KMS-11 (cell line): ENCODE measurements around the gene SIGLEC9.

Experiments
- H2AFZ ChIP-seq: fragments of 200-600 bp; sonication (generic); 2 replicates; pipeline ENCODE4 v1.6.1; 2016; ENCODE audit warnings: antibody characterized with exemption, mixed run types, low read depth
- H3K27ac ChIP-seq: fragments of 200-600 bp; sonication (generic); 2 replicates; pipeline ENCODE4 v1.6.1; 2016; ENCODE audit warnings: mild to moderate bottlenecking, mixed run types
- H3K27me3 ChIP-seq: fragments of 200-600 bp; sonication (generic); 2 replicates; pipeline ENCODE4 v1.6.1; 2017; ENCODE audit warnings: mild to moderate bottlenecking, low read depth, mixed run types, moderate library complexity; ENCODE audit not compliant: insufficient read depth
- H3K36me3 ChIP-seq: fragments of 200-600 bp; sonication (generic); 2 replicates; pipeline ENCODE4 v1.6.1; 2017; ENCODE audit warnings: mild to moderate bottlenecking, mixed run types; ENCODE audit not compliant: insufficient read depth
- H3K4me1 ChIP-seq: fragments of 200-600 bp; sonication (generic); 2 replicates; pipeline ENCODE4 v1.6.1; 2016; ENCODE audit warnings: mild to moderate bottlenecking, low read depth, mixed run types; ENCODE audit not compliant: poor library complexity, severe bottlenecking
- H3K4me2 ChIP-seq: fragments of 200-600 bp; sonication (generic); 2 replicates; pipeline ENCODE4 v1.7.0; 2016; ENCODE audit warnings: mild to moderate bottlenecking, mixed run types
- H3K4me3 ChIP-seq: fragments of 200-600 bp; sonication (generic); IDR thresholded peaks from 2 replicates; pipeline ENCODE4 v1.6.1; 2017; ENCODE audit warnings: low read depth, low read length, mixed read lengths; ENCODE audit not compliant: insufficient read depth
- H3K79me2 ChIP-seq: fragments of 200-600 bp; sonication (generic); 2 replicates; pipeline ENCODE4 v1.6.1; 2016; ENCODE audit warnings: low read depth, mixed run types; ENCODE audit not compliant: insufficient read depth
- H3K9ac ChIP-seq: fragments of 200-600 bp; sonication (generic); 2 replicates; pipeline ENCODE4 v1.6.1; 2016; ENCODE audit warnings: mild to moderate bottlenecking, mixed run types
- H4K20me1 ChIP-seq: fragments of 200-600 bp; sonication (generic); 2 replicates; pipeline ENCODE4 v1.6.1; 2016; ENCODE audit warnings: mild to moderate bottlenecking, mixed run types; ENCODE audit not compliant: insufficient read depth
- CTCF ChIP-seq: fragments of 200-600 bp; sonication (generic); conservative IDR thresholded peaks from 2 replicates; pipeline ENCODE4 v1.6.1; 2017; ENCODE audit warnings: low read depth, mild to moderate bottlenecking, antibody characterized with exemption, low read length, moderate library complexity, mixed read lengths

The SIGLEC9 gene

GRCh38 chr19:51123381-51123800 lies 1.3 kb upstream of the SIGLEC9 start:
- H3K27me3 ChIP-seq: peaks cover 25% of the 10 kb centered on the region
- no peak for TF ChIP-seq CTCF
- H3K9ac ChIP-seq: no peak overlapping the region
- H3K4me1 ChIP-seq: no peaks in the 10 kb centered on the region
- H3K4me3 ChIP-seq: no peak overlapping the region
- no peaks in the 10 kb centered on the region for H3K79me2 ChIP-seq
- H2AFZ ChIP-seq: no peak overlapping the region
- no peak overlapping the region for H3K4me2 ChIP-seq
- no peaks in the 10 kb centered on the region for H4K20me1 ChIP-seq
- no peaks in the 10 kb centered on the region for H3K36me3 ChIP-seq
- H3K27ac ChIP-seq: no peak overlapping the region

- no peaks in the 10 kb centered on the region for H3K79me2 ChIP-seq
- TF ChIP-seq CTCF: no peak
- no peak overlapping the region for H3K4me2 ChIP-seq
- no peak overlapping the region for H3K4me3 ChIP-seq
- H3K27ac ChIP-seq: no peak overlapping the region
- no peaks in the 10 kb centered on the region for H3K36me3 ChIP-seq
- H3K27me3 ChIP-seq: peaks cover 23% of the 10 kb centered on the region
- H2AFZ ChIP-seq: no peak overlapping the region
- no peak overlapping the region for H3K9ac ChIP-seq
- H4K20me1 ChIP-seq: no peaks in the 10 kb centered on the region
- H3K4me1 ChIP-seq: no peaks in the 10 kb centered on the region
Measured at GRCh38 chr19:51123802-51124201, 904 bp upstream of the SIGLEC9 start.

- Histone ChIP-seq H3K27ac (no peak overlapping the region), H3K9ac (no peak overlapping the region), H2AFZ (no peak overlapping the region), H3K4me1 (no peaks in the 10 kb centered on the region), H4K20me1 (no peaks in the 10 kb centered on the region), H3K27me3 (peaks cover 19% of the 10 kb centered on the region), H3K79me2 (no peaks in the 10 kb centered on the region), H3K4me2 (no peak overlapping the region), H3K36me3 (no peaks in the 10 kb centered on the region), H3K4me3 (no peak overlapping the region)
- no peak for TF ChIP-seq CTCF
Measured at GRCh38 chr19:51124216-51124615, 490 bp upstream of the SIGLEC9 start.

- H3K4me3 ChIP-seq: no peak overlapping the region
- H3K36me3 ChIP-seq: no peaks in the 10 kb centered on the region
- no peak overlapping the region for H3K27ac ChIP-seq
- H3K79me2 ChIP-seq: no peaks in the 10 kb centered on the region
- H2AFZ ChIP-seq: no peak overlapping the region
- H3K27me3 ChIP-seq: peaks cover 17% of the 10 kb centered on the region; the same call in 1 of the 2 replicates
- TF ChIP-seq CTCF: no peak
- H3K4me1 ChIP-seq: no peaks in the 10 kb centered on the region
- no peaks in the 10 kb centered on the region for H4K20me1 ChIP-seq
- H3K4me2 ChIP-seq: no peak overlapping the region
- no peak overlapping the region for H3K9ac ChIP-seq
Measured at GRCh38 chr19:51125421-51126075, 842 bp downstream of the SIGLEC9 start.
